Fibroblast of the conjunctiva (primary cell): ENCODE measurements around the gene NAA25.
"Not testable (repeated sequence)": the region's sequence is repeated elsewhere in the genome, so short reads cannot be mapped to it uniquely, and the experiment has no call there.

Experiments used
- DNase-seq: peaks from one replicate; pipeline ENCODE4 v3.0.0-alpha.2; 2010; ENCODE audit warnings: low read depth

The NAA25 gene

DNA sequence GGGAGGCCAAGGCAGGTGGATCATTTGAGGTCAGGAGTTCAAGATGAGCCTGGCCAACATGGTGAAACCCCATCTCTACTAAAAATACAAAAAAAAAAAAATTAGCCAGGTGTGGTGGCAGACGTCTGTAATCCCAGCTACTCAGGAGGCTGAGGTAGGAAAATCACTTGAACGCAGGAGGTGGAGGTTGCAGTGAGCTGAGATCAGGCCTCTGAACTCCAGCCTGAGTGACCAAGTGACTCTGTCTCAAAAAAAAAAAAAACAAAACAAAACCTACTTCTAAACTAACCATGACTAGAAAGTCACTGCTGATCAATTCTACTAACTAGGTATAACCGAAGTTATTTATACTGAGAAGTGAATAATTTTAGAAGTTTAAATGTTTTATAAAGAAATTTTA, 99.0 kb downstream of the NAA25 start:
- not testable (repeated sequence) for DNase-seq

DNA sequence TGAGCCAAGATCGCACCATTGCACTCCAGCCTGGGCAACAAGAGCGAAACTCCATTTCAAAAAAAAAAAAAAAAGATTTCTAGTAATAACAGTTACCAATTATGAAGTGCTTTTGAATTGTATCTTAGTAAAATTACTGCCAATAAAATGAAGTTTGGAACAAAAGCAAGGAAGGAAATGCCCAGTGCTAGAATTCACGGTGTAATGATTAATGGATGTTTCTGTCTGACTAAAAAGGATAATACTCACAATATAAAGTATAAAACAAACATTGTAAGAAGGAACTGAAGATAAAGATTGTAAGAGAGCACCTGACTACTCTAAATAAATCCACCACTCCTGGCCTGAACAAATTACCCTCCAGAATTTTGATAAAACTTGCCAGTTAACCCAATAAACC, 99.7 kb downstream of the NAA25 start:
- no peak for DNase-seq

DNA sequence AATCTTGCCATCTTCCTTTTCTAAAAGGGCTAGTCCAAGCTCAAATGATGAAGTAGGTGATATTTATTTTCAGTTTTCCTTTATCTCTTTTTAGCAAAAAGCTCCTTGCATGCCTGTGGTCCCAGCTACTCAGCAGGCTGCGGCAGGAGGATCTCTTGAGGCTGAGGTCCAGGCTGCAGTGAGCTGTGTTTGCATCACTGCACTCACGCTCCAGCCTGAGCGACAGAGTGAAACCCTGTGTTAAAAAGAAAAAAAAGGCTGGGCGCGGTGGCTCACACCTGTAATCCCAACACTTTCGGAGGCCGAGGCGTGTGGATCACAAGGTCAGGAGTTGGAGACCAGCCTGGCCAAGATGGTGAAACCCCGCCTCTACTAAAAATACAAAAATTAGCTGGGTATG, 100.6 kb downstream of the NAA25 start:
- no peak for DNase-seq

DNA sequence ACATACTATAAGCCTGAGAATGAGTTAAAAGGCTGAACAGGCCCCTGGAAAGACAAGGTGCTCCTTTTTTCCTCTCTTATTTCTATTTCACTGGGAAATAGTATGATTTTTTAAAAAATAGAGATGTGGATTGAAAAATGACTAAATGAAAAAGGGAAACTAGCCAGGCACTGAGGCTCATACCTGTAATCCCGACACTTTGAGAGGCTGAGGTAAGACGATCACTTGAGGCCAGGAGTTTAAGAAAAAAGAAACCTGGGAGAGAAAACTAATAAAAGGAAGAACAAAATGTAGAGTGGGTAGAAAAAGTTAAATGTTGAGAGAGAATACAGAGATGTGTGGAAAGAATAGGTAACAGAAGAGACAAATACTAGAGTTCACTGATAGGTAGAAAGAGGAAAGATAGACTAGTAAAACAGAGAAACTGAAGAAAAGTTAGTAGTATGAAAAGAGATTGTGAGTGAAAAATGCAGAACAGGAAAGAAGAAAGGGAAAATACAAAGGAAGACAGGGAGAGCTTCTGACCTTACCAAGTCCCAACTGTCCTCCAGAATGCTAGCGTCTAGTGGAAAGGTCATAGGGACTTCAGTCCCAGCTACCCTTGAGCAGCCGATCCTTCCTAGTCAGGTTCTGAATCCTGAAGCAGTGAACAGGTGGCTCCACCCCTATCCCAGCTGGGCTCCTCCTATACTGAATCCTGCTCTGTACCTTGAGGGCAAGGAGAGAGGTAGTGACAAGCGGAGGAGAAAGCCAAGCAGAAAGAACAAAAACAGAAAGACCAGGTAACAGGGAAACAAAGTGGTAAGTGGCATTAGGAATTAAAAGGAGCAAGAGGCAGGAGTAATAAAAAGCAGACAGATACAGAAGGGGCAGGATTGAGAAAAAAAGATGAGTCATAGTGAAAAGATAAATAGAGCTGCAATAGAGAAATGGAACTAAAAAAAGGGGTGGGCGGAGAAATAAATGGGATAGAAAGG, 102.9 kb downstream of the NAA25 start:
- DNase-seq = no peak

DNA sequence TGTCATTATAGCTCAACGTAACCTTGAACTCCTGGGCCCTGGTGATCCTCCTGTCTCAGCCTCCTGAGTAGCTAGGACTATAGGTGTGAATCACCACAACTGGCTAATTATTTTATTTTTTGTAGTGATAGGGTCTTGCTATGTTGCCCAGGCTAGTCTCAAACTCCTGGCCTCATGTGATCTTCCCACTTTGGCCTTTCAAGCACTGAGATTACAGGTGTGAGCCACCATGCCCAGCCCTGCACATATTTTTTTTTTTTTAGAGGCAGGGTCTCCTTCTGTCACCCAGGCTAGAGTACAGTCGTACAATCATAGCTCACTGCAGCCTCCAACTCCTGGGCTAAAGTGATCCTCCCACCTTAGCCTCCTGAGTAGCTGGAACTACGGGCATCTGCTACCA, 104.5 kb downstream of the NAA25 start:
- DNase-seq = no peak

DNA sequence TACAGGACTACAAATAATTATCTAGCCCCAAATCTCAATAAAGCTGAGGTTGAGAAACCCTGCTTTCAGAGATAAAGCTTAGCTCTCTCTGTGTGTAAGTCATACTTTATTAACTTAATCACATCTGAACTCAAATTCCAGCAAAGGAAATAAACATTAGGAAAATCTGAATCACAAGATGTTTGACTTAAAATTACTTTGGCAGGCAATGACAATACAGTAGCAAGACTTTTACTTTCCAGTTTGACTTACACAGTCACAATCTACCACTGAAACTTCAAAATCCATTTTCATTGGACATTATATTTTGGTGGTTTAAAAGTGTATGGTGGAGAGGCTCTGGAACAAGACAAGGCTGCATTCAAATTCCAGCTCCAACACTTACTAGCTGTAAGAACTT, 107.0 kb downstream of the NAA25 start:
- no peak for DNase-seq

DNA sequence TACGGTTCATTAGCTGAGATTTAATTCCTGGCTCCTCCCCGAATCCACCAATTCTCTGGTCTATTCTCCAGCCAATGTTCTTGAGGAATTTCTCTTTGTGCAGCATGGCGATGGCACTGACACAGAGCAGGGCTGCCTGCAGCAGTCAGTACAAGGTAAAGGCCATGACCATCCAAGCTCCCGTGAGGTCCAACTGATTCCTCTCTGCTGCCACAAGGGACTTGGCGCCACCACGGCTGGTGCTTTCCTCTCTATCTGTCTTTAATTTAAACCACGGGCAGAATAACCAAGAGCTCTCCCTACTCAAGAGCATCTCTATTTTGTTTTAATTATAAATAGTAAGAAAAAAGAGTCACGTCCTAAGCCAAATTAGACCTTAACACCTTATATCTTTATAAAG, 107.8 kb downstream of the NAA25 start:
- DNase-seq = no peak

DNA sequence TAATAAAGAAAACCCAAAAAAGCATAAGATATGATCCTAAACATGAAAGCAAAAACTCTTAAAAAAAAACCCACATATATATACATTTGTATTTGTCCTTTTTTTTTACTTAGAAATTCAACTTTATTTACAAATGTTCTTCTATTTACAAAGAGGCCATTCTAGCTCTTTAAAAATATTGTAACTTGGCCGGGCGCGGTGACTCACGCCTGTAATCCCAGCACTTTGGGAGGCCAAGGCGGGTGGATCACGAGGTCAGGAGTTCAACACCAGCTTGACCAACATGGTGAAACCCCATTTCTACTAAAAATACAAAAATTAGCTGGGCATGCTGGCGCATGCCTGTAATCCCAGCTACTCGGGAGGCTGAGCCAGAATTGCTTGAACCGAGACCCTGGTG, 109.5 kb downstream of the NAA25 start:
- DNase-seq = not testable (repeated sequence)

DNA sequence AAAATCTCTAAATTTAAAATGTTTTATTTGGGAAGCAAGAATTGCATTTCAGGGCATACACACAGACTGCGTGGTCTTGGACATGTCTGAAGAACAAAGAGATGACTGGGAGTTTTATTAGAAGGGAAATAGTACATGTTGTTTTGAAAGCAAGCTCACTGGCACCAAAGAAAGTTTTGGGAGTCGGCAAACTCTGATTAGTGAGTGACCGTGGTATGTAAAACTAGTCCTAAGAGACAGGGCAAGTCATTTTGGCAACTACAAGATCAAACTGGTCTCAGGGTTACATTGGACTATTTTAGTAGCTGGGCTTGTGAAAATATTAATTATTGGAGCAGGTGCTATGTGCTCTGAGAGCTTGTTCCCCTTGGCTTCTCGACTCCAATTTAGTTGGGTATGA, 110.6 kb downstream of the NAA25 start:
- DNase-seq = no peak

DNA sequence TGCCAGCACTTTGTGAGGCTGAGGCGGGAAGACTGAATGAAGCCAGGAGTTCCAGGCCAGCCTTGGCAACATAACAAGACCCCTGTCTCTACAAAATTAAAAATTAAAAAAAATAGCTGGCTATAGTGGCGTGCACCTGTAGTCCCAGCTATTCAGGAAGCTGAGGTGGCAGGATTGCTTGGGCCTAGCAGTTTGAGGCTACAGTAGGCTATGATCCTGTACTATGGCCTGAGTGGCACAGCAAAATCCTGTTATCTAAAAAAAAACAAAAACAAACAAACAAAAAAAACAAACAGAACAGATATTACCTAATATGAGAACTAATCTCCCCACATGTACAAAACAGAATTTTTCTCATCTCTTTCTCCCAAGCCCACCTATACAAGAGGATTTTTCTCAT, 111.3 kb downstream of the NAA25 start:
- DNase-seq = no peak

DNA sequence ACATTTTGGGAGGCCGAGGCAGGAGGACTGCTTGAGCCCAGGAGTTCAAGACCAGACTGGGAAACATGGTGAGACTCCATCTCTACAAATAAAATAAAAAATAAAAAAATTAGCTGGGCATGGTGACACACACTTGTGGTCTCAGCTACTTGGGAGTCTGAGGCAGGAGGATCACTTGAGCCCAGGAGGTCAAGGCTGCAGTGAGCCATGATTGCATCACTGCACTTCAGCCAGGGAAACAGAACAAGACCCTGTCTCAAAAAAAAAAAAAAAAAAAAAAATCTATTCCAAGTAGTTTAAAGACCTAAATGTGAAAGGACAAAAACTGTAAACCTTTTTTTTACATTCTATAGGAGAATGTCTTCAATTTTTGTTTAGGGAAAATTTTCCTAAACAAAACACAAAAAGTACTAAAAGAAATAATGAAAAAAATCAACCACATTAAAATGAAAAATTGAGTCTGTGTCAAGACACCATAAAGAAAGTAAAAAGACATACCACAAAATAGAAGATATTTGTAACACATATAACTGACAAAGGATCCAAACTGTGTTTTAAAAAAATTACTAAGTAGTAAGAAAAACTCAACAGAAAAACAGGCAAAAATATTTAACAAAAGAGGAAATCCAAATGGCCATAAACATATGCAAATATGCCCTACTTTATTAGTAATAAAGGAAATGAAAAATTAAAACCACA, 112.7 kb downstream of the NAA25 start:
- no peak for DNase-seq

DNA sequence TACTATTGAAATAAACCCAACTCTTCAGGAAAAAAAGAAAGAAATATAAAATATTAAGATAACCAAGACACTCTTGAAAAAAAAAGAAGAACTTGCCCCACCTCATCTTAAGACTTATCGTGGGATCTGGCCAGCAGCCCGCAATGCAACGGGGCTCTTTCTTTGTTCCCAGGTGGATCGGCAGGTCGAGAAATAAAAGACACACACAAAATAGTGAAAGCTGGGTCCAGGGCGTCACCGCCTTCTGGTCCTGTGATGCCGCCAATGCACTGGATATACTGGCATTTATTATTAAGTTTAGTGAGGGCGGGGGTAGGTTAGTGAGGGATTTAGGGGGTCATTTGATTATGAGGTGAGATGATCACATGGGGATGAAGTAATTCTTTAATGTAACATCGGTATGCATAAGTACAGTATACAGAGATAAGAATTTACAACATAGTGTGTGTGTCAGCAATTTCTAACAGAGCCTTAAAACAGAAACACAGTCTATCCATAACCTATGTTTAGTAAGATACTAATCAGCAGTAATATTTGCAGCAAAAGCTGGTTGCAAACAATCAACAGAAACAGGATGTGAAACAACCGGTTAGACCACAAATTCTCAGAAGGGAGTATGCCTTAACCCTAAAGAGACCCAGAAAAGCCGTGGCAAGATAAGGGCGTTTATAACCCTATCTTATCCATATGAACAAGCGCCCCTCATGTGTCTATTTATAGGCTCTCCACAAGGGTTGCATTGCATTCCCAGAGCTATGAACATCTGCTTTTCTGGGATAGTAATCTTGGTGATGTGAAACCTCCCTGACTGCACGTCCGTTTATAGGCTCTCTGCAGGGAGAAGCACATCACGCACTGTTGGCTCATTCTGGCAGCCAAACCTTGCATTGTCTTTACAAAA, 114.1 kb downstream of the NAA25 start:
- not testable (repeated sequence) for DNase-seq

DNA sequence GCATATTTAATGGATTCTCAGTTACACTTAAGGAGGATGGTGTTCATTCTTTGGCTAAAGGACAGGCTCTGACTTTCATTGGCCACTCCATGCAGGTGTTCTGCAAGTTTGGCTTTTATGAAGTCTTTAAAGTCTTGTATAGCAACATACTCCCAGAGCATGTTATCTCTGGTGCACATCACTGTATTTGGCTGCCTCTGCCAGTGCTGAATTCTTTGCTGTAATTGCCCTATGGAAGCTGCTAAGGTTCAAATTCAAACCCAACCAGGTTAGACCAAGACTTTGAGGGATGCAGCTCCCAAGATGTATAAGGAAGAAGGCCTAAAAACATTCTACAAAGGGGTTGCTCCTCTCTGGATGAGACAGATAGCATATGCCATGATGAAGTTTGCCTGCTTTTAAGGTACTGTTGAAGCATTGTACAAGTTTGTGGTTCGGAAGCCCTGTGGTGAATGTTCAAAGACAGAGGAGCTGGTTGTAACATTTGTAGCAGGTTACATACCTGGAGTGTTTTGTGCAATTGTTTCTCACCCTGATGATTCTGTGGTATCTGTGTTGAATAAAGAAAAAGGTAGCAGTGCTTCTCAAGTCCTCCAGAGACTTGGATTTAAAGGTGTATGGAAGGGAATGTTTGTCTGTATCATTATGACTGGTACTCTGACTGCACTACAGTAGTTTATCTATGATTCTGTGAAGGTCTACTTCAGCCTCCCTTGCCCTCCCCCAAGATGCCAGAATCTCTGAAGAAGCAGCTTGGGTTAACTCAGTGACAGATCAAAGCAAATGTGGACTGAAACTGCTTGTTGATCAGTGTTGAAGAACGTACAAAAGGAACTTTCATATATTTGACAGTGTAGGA, 115.1 kb downstream of the NAA25 start:
- DNase-seq = no peak

DNA sequence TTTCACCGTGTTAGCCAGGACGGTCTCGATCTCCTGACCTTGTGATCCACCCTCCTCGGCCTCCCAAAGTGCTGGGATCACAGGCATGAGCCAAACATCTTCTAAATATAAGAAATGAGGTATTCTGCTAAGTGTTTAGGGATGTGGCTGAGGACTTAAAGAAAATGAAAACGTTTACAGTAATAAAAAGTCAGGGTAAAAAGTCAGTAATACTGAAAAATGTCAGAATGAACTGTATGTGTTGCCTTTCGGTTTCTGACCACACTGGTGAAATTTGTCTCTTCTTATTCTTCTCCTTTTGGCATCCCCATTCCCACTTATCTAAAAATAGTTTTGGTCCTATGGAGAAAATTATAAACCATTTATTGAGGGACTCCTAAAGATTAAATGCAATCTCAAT, 116.1 kb downstream of the NAA25 start:
- DNase-seq = no peak

DNA sequence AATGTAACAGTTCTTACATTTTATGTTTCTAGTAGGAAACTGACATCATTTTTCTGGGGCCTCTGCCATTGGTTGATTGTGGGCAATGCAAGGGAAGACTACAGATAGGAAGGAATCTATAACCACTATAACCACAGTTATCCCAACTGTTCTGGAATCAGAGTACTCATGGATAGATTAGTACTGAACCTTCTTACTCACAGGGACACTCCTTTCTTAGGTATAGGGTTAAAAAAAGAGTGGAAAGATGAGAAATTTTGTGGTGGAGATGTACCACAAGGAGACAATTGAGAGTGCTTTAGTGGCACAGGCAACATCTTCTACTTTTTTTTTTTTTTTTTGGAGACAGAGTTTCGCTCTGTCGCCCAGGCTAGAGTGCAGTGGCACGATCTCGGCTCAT, 116.6 kb downstream of the NAA25 start:
- no peak for DNase-seq

DNA sequence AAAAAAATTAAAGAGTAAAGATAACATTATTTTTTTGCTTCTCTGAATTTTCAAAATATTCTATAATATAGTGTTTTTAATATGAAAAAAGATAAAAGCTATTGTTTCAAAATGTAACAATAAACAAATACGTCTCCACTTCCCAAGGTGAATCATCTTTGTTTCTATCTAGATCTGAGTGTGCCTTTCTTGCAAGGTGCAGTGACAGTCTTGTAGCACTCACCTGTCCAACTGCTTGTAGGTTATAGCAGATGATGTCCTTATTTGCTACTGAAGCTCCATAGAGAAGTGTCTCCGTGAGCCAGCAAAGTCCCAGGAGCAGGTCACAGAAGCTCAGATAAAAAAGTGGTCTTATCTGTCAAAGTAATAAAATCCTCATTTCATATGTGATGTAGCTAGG, 117.0 kb downstream of the NAA25 start:
- no peak for DNase-seq

DNA sequence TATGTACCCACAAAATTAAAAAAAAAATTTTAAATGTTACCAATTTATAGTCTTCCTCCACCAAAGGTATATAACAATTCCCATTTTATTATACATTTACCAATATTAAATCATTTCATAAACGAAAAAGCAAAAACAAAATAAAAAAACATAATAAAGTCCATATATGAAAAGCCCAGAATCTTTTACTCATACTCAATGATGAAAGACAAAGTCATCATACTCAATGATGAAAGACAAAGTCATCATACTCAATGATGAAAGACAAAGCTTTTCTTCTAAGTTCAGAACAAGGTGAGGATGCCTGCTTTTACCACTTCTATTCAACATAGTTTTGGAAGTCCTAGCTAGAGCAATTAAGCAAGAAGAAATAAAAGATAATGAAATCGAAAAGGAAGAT, 123.8 kb downstream of the NAA25 start:
- DNase-seq = no peak

DNA sequence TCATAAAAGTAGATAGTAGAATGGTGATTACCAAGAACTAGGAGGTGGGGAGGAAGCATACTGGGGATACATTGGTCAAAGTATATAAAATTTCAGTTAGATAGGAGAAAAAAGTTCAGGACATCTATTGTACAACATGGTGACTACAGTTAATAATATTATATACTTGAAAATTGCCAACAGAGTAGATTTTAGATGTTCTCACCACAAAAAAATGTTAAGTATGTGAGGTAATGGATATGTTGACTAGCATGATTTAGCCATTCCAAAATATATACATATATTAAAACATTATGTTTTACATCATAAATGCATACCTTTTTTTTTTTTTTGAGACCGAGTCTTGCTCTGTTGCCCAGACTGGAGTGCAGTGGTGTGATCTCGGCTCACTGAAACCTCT, 126.6 kb downstream of the NAA25 start:
- no peak for DNase-seq

DNA sequence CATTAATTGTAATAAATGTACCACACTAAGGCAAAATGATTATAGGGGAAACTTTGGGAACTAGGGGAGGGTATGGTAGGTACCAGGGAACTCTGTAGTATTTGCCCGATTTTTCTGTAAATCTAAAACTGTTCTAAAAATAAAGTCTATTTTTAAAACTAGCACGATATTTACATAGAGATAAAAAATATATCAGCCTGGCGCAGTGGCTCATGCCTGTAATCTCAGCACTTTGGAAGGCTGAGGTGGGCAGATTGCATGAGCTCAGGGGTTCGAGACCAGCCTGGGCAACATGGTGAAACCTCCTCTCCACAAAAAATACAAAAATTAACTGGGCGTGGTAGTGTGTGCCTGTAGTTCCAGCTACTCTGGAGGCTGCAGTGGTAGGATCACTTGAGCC, 128.0 kb downstream of the NAA25 start:
- DNase-seq = no peak

DNA sequence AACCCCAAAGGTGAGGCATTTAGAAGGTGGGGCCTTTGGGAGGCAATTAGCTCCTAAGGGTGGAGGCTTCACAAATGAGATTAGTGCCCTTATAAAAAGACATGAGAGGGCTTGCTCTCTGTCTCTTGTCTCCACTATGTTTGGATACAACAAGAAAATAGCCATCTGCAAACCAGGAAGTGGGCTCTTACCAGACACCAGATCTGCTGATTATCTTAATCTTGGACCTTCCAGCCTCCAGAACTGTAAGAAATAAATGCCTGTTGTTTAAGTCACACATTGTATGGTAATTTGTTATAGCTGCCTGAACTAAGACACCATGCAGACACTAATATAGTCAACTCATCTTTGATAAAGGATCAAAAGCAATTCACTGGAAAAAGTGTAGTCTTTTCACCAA, 130.0 kb downstream of the NAA25 start:
- DNase-seq = no peak

DNA sequence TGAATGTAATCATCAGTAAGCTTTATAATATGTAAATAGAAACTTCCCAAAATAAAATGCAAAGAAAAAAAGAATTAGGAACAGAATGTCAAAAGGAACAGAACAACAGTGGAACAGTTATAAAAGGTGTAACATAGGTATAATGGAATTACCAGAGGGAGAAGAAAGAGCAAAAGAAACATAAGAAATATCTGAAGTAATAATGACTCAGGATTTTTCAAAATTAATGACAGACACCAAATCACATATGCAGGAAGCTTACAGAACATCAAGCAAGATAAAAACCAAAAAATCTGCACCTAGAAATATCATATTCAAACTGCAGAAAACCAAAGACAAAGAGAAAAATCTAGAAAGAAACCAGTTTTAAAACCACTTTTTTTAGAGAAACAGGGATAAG, 131.7 kb downstream of the NAA25 start:
- no peak for DNase-seq
